ENCODE data around the gene MSN.

GRCh38 chrX:65673857-65674203 lies 6.4 kb downstream of the MSN start:
- TF ChIP-seq, protein P1, sequence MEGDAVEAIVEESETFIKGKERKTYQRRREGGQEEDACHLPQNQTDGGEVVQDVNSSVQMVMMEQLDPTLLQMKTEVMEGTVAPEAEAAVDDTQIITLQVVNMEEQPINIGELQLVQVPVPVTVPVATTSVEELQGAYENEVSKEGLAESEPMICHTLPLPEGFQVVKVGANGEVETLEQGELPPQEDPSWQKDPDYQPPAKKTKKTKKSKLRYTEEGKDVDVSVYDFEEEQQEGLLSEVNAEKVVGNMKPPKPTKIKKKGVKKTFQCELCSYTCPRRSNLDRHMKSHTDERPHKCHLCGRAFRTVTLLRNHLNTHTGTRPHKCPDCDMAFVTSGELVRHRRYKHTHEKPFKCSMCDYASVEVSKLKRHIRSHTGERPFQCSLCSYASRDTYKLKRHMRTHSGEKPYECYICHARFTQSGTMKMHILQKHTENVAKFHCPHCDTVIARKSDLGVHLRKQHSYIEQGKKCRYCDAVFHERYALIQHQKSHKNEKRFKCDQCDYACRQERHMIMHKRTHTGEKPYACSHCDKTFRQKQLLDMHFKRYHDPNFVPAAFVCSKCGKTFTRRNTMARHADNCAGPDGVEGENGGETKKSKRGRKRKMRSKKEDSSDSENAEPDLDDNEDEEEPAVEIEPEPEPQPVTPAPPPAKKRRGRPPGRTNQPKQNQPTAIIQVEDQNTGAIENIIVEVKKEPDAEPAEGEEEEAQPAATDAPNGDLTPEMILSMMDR (optimal IDR thresholded peaks at IDR 0.05 in 1 of 3, IDR thresholded peaks at IDR 0.05 in 1 of 3, conservative IDR thresholded peaks at IDR 0.05 in 1 of 3; ENCODE audit: extremely low read depth in 1 of 3, insufficient read depth in 2 of 3, low read length in 3 of 3) = no peak
- TF ChIP-seq EZH2 (IDR thresholded peaks at IDR 0.05; ENCODE audit: low read length) = no peak

Data from keratinocyte (primary cell).